HFFc6 (cell line): ENCODE data around the gene RHOBTB3. TPM values are rescaled to one million over a fixed set of nuclear protein-coding genes. Genes with fewer than 3 reads are reported as not detected.

Source experiments
- DNase-seq: peaks from one replicate; pipeline ENCODE4 v3.0.0-alpha.2; 2018
- H3K27ac Mint-ChIP-seq: 2 replicates; pipeline ENCODE4 v1.8.0; 2020; ENCODE audit warnings: mild to moderate bottlenecking, mixed read lengths
- H3K27me3 Mint-ChIP-seq: 2 replicates; pipeline ENCODE4 v1.8.0; 2021; ENCODE audit warnings: mild to moderate bottlenecking, moderate library complexity, mixed read lengths; ENCODE audit not compliant: insufficient read depth
- H3K36me3 Mint-ChIP-seq: 2 replicates; pipeline ENCODE4 v1.8.0; 2021; ENCODE audit warnings: low read depth, mixed read lengths
- H3K4me1 Mint-ChIP-seq: 2 replicates; pipeline ENCODE4 v1.8.0; 2020; ENCODE audit warnings: low read depth, mixed read lengths
- H3K4me3 Mint-ChIP-seq: 2 replicates; pipeline ENCODE4 v1.8.0; 2020; ENCODE audit warnings: mild to moderate bottlenecking, moderate library complexity, mixed read lengths
- H3K9me3 Mint-ChIP-seq: 2 replicates; pipeline ENCODE4 v1.8.0; 2020; ENCODE audit warnings: mild to moderate bottlenecking, mixed read lengths
- total RNA-seq, 6 experiments: library from RNA; stranded (reverse); fragmentation: NEBNext Ultra II Directional; extraction: Animal tissue kit (Norgen Biotek cat#: 25700); gene quantifications; 2 replicates in 1 of 6; 3 replicates in 5 of 6; pipeline ENCODE4 v1.2.3, GENCODE V29; 2021
- TF ChIP-seq, protein P1 (sequence below): fragments of 200-600 bp; sonication (generic); IDR thresholded peaks from 2 replicates; pipeline ENCODE4 v1.5.0; 2021; ENCODE audit warnings: antibody characterized with exemption, mild to moderate bottlenecking

The RHOBTB3 gene
- total RNA-seq, 6 experiments from 2014 or later = 110 to 184 (median 160) TPM

- Mint-ChIP-seq H3K27me3 (peaks cover 2% of the 10 kb centered on the region), H3K4me1 (peaks cover 43% of the 10 kb centered on the region), H3K27ac (no peak overlapping the region), H3K9me3 (no peaks in the 10 kb centered on the region), H3K4me3 (no peak overlapping the region), H3K36me3 (peaks cover 46% of the 10 kb centered on the region)
- DNase-seq = no peak
- TF ChIP-seq, protein P1, sequence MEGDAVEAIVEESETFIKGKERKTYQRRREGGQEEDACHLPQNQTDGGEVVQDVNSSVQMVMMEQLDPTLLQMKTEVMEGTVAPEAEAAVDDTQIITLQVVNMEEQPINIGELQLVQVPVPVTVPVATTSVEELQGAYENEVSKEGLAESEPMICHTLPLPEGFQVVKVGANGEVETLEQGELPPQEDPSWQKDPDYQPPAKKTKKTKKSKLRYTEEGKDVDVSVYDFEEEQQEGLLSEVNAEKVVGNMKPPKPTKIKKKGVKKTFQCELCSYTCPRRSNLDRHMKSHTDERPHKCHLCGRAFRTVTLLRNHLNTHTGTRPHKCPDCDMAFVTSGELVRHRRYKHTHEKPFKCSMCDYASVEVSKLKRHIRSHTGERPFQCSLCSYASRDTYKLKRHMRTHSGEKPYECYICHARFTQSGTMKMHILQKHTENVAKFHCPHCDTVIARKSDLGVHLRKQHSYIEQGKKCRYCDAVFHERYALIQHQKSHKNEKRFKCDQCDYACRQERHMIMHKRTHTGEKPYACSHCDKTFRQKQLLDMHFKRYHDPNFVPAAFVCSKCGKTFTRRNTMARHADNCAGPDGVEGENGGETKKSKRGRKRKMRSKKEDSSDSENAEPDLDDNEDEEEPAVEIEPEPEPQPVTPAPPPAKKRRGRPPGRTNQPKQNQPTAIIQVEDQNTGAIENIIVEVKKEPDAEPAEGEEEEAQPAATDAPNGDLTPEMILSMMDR = no peak
These were observed 66.2 kb downstream of the RHOBTB3 start for GRCh38 chr5:95797301-95797700.

DNA sequence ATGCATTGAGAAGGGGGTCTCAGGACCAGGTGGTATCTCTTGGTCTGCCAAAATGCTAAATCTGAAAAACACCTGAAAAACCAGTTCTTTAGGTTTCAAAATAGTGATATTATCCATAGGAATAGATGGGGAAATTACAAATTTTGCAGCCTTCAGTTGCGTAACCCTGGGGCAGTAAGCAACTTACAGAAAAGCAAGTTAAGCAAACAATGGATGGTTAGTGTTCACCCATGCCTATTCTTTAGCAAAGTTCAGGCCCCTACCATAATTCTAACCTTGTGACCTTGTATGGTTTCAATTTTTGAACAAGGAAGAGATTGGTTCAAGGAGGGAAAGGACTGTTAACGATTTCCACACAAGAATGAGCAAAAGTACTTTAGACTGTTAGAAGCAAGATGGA lies 66.9 kb downstream of the RHOBTB3 start:
- no peak for DNase-seq
- Mint-ChIP-seq H3K4me3 (no peak overlapping the region), H3K27ac (no peak overlapping the region), H3K27me3 (peaks cover 2% of the 10 kb centered on the region), H3K36me3 (peaks cover 46% of the 10 kb centered on the region), H3K9me3 (no peaks in the 10 kb centered on the region), H3K4me1 (peaks cover 49% of the 10 kb centered on the region)
- TF ChIP-seq, protein P1 = no peak

DNA sequence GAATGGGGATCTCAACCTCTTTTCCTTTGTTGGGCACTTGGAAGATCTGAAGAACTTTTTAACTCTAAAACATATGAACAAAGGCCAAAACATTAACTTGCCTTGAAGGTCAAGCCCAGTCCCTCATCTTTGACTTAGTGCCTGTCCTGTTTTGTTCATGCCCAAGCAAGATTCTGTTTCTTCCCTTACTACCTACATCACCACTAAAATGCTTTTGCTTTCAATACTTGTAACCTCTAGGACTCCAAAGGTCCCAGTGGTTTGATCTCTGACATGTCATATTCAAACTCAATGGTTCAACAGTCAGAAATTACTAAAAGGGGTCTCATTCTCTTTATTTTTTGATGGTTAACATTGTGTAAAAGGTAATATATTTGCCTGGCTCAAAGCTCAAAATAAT lies 67.4 kb downstream of the RHOBTB3 start:
- TF ChIP-seq, protein P1 = no peak
- H3K4me3 Mint-ChIP-seq = no peak overlapping the region
- H3K9me3 Mint-ChIP-seq = no peaks in the 10 kb centered on the region
- H3K4me1 Mint-ChIP-seq = peaks cover 49% of the 10 kb centered on the region
- H3K36me3 Mint-ChIP-seq = peaks cover 45% of the 10 kb centered on the region
- peak overlapping the region; percentile 19; the same call in 1 of the 2 replicates for H3K27ac Mint-ChIP-seq
- no peak for DNase-seq
- H3K27me3 Mint-ChIP-seq = peaks cover 2% of the 10 kb centered on the region

DNA sequence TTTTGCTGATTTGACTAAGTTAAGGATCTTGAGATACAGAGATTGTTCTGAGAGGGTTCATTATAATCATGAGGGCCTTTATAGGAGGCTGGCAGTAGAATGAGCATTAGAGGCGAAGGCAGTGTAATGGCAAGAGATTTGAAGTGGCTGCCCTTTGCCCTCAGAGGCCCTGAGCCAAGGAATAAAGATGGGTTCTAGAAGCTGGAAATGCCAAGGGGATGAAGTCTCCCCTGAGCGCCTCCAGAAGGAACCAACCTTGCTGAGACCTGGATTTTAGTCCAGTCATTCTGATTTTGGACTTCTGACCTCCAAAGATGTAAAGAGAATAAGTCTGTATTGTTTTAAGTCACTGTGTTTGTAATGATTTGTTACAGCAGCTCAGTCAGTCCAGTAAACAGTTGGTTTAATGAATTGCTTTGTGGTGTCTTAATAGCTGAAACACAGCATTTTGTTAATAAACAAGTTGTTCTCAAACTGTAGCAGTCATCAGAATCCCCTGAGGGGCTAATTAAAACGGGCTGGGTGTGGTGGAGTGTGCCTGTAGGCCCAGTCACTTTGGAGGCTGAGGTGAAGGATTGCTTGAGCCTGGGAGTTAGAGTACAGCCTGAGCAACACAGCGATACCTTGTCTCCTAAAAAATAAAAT lies 68.2 kb downstream of the RHOBTB3 start:
- peaks cover 46% of the 10 kb centered on the region for H3K4me1 Mint-ChIP-seq
- no peak for DNase-seq
- no peaks in the 10 kb centered on the region; the same call in 1 of the 2 replicates for H3K9me3 Mint-ChIP-seq
- no peak overlapping the region; the same call in 1 of the 2 replicates for H3K4me3 Mint-ChIP-seq
- peaks cover 40% of the 10 kb centered on the region for H3K36me3 Mint-ChIP-seq
- TF ChIP-seq, protein P1 = no peak
- peaks cover 2% of the 10 kb centered on the region for H3K27me3 Mint-ChIP-seq
- H3K27ac Mint-ChIP-seq = peak overlapping the region; percentile 19; the same call in 1 of the 2 replicates

- Mint-ChIP-seq H3K27me3 (peaks cover 2% of the 10 kb centered on the region), H3K9me3 (no peaks in the 10 kb centered on the region; the same call in 1 of the 2 replicates), H3K27ac (no peak overlapping the region), H3K36me3 (peaks cover 49% of the 10 kb centered on the region), H3K4me3 (no peak overlapping the region), H3K4me1 (peaks cover 42% of the 10 kb centered on the region)
- TF ChIP-seq, protein P1 = no peak
- DNase-seq = no peak
These were observed 69.4 kb downstream of the RHOBTB3 start for GRCh38 chr5:95800553-95800952.
